ENCODE results near the gene SLC22A31.
"Not testable (repeated sequence)": the region's sequence is repeated elsewhere in the genome, so short reads cannot be mapped to it uniquely, and the experiment has no call there.

DNA sequence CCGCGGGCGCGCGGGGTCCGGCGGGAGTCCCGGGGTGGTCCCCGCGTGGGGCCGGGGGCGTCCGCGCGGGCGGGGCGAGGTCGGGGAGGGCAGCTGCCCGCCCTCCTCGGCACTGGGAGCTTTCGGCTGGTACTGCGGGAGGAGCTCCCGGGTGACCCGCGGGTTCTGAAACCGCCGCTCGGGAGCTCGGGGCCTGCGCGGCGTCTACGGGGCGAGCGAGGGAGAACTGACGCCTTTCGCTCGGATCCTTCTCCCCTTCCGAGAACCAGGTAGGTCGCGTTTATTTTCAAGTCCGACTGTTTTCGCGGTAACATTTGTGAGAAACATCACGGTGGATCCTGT lies 47.4 kb upstream of the SLC22A31 start:
- TF ChIP-seq, protein P1, sequence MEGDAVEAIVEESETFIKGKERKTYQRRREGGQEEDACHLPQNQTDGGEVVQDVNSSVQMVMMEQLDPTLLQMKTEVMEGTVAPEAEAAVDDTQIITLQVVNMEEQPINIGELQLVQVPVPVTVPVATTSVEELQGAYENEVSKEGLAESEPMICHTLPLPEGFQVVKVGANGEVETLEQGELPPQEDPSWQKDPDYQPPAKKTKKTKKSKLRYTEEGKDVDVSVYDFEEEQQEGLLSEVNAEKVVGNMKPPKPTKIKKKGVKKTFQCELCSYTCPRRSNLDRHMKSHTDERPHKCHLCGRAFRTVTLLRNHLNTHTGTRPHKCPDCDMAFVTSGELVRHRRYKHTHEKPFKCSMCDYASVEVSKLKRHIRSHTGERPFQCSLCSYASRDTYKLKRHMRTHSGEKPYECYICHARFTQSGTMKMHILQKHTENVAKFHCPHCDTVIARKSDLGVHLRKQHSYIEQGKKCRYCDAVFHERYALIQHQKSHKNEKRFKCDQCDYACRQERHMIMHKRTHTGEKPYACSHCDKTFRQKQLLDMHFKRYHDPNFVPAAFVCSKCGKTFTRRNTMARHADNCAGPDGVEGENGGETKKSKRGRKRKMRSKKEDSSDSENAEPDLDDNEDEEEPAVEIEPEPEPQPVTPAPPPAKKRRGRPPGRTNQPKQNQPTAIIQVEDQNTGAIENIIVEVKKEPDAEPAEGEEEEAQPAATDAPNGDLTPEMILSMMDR (conservative IDR thresholded peaks at IDR 0.05; ENCODE audit: low read depth, low read length) = not testable (repeated sequence)
- not testable (repeated sequence) for TF ChIP-seq EZH2phosphoT487 (IDR thresholded peaks at IDR 0.05; ENCODE audit: borderline replicate concordance, low read length)
